ENCODE measurements around the gene MSMO1.

MSMO1 gene

GRCh38 chr4:165351359-165352130 is 24.1 kb downstream of the MSMO1 start:
- TF ChIP-seq TAF1 (IDR thresholded peaks at IDR 0.05; ENCODE audit: borderline replicate concordance, insufficient read depth, low read length): no peak
- no peak for TF ChIP-seq SIN3A (IDR thresholded peaks at IDR 0.05; ENCODE audit: borderline replicate concordance, insufficient read depth, low read length)
- TF ChIP-seq POLR2AphosphoS5 (IDR thresholded peaks at IDR 0.05; ENCODE audit: low read depth, low read length): no peak
- no peak for TF ChIP-seq FOXP2 (optimal IDR thresholded peaks at IDR 0.05; ENCODE audit: borderline replicate concordance, extremely low read depth, extremely low read length, insufficient read depth)
- no peak for TF ChIP-seq REST (IDR thresholded peaks at IDR 0.05; ENCODE audit: insufficient read depth in 1 of 2, low read depth in 2 of 2, low read length in 2 of 2)

DNA sequence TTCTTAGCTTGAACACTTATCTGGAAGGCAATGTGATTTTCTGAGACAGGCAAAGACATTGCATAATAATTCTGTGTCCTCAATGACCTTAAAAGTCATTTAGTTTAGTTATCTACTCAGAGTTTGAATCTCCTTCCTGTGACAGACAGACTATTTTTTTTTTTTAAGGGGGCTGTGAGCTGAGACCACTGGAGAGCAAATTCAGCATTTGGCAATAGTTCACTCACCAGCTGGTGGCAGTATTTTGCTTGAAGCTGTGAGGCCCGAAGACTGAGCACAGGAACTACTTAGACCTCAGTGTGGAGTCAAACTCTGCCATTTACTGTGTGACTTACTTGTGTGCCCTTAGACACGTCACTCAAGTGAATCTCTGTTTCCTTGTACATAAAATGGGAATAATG is 28.4 kb downstream of the MSMO1 start:
- TF ChIP-seq REST (IDR thresholded peaks at IDR 0.05; ENCODE audit: insufficient read depth in 1 of 2, low read depth in 2 of 2, low read length in 2 of 2) (no peak), SIN3A (IDR thresholded peaks at IDR 0.05; ENCODE audit: borderline replicate concordance, insufficient read depth, low read length) (no peak), POLR2AphosphoS5 (IDR thresholded peaks at IDR 0.05; ENCODE audit: low read depth, low read length) (no peak), FOXP2 (optimal IDR thresholded peaks at IDR 0.05; ENCODE audit: borderline replicate concordance, extremely low read depth, extremely low read length, insufficient read depth) (no peak), TAF1 (IDR thresholded peaks at IDR 0.05; ENCODE audit: borderline replicate concordance, insufficient read depth, low read length) (no peak)

DNA sequence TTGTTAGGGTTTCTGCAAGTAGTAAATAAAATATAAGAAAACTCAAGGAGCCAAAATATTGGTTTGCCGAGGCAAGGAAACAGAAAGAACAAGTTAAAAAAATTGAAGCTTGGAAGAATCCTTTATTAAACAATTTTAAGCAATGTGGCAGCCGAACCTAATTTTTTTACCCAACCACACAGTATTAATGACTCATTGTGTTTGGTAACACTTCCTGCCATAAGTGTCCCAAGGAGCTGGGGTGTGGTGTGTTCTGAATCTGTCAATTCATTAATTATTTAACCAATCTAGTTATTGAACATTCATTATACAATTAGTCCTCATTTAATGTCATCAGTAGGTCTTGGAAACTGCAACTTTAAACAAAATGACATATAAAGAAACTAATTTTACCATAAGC is 32.0 kb downstream of the MSMO1 start:
- no peak for TF ChIP-seq REST (IDR thresholded peaks at IDR 0.05; ENCODE audit: insufficient read depth in 1 of 2, low read depth in 2 of 2, low read length in 2 of 2)
- TF ChIP-seq SIN3A (IDR thresholded peaks at IDR 0.05; ENCODE audit: borderline replicate concordance, insufficient read depth, low read length): no peak
- no peak for TF ChIP-seq POLR2AphosphoS5 (IDR thresholded peaks at IDR 0.05; ENCODE audit: low read depth, low read length)
- no peak for TF ChIP-seq FOXP2 (optimal IDR thresholded peaks at IDR 0.05; ENCODE audit: borderline replicate concordance, extremely low read depth, extremely low read length, insufficient read depth)
- no peak for TF ChIP-seq TAF1 (IDR thresholded peaks at IDR 0.05; ENCODE audit: borderline replicate concordance, insufficient read depth, low read length)

GRCh38 chr4:165360041-165360695 is 32.7 kb downstream of the MSMO1 start:
- TF ChIP-seq REST (IDR thresholded peaks at IDR 0.05; ENCODE audit: insufficient read depth in 1 of 2, low read depth in 2 of 2, low read length in 2 of 2) (no peak), SIN3A (IDR thresholded peaks at IDR 0.05; ENCODE audit: borderline replicate concordance, insufficient read depth, low read length) (no peak), FOXP2 (optimal IDR thresholded peaks at IDR 0.05; ENCODE audit: borderline replicate concordance, extremely low read depth, extremely low read length, insufficient read depth) (no peak), POLR2AphosphoS5 (IDR thresholded peaks at IDR 0.05; ENCODE audit: low read depth, low read length) (no peak), TAF1 (IDR thresholded peaks at IDR 0.05; ENCODE audit: borderline replicate concordance, insufficient read depth, low read length) (no peak)
